ENCODE measurements around the gene PRSS57. TPM values are rescaled to one million over a fixed set of nuclear protein-coding genes. Genes with fewer than 3 reads are reported as not detected.

Gene PRSS57
- total RNA-seq, 1 experiment from 2014 or later, result not detected

DNA sequence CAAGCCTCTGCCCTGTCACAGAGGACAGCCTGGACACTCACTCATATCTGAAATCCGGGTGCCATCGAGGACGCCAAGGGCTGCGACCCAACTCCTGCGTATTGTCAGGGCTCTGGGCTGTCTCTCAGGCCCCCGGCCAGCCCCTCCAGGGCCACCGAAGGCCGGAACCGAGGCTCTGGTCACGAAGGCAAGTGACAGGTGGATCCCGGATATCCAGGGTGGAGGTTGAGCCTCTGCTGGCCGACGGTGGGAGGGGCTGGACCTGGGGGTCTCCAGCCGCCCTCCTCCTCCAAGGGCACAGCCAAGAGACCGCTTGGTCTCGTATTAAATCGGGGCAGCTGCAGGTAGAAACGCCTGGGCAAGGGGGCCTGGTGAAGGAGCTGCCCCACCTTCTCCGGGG, 37.6 kb downstream of the PRSS57 start:
- CTCF ChIA-PET, result no interaction called here
- H3K9me3 ChIP-seq (ENCODE audit: control insufficient read depth, insufficient read depth, low read depth, low read length), result no peaks in the 10 kb centered on the region
- TF ChIP-seq, protein P1, sequence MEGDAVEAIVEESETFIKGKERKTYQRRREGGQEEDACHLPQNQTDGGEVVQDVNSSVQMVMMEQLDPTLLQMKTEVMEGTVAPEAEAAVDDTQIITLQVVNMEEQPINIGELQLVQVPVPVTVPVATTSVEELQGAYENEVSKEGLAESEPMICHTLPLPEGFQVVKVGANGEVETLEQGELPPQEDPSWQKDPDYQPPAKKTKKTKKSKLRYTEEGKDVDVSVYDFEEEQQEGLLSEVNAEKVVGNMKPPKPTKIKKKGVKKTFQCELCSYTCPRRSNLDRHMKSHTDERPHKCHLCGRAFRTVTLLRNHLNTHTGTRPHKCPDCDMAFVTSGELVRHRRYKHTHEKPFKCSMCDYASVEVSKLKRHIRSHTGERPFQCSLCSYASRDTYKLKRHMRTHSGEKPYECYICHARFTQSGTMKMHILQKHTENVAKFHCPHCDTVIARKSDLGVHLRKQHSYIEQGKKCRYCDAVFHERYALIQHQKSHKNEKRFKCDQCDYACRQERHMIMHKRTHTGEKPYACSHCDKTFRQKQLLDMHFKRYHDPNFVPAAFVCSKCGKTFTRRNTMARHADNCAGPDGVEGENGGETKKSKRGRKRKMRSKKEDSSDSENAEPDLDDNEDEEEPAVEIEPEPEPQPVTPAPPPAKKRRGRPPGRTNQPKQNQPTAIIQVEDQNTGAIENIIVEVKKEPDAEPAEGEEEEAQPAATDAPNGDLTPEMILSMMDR (IDR thresholded peaks at IDR 0.05), result no peak
- intact Hi-C loops (cut with micrococcal nuclease; ENCODE audit: unreplicated experiment) (no loop called here), in situ Hi-C loops (cut with HindIII; ENCODE audit: low pct_unique_long_range_greater_than_20kb, low sequenced_read_pairs) (no loop called here)
- no TSS peak for BruUV-seq (replicated peaks)
- DNase-seq (ENCODE audit: low read depth, low spot score) (no peak), ATAC-seq (no peak)
- H3K4me3 ChIP-seq (ENCODE audit: low read depth in 2 of 2, low read length in 2 of 2), result no peak overlapping the region
- H3K27ac ChIP-seq (ENCODE audit: low read length), result no peak overlapping the region
- no peaks in the 10 kb centered on the region for H3K27me3 ChIP-seq (ENCODE audit: control insufficient read depth, insufficient read depth, low read length)
- no peaks in the 10 kb centered on the region; the same call in 1 of the 2 replicates for H3K36me3 ChIP-seq (ENCODE audit: control insufficient read depth, insufficient read depth, low read length)
- no peaks in the 10 kb centered on the region; the same call in 1 of the 2 replicates for H3K4me1 ChIP-seq (ENCODE audit: control insufficient read depth, insufficient read depth, low read length)
- POLR2A ChIA-PET, result no interaction called here

DNA sequence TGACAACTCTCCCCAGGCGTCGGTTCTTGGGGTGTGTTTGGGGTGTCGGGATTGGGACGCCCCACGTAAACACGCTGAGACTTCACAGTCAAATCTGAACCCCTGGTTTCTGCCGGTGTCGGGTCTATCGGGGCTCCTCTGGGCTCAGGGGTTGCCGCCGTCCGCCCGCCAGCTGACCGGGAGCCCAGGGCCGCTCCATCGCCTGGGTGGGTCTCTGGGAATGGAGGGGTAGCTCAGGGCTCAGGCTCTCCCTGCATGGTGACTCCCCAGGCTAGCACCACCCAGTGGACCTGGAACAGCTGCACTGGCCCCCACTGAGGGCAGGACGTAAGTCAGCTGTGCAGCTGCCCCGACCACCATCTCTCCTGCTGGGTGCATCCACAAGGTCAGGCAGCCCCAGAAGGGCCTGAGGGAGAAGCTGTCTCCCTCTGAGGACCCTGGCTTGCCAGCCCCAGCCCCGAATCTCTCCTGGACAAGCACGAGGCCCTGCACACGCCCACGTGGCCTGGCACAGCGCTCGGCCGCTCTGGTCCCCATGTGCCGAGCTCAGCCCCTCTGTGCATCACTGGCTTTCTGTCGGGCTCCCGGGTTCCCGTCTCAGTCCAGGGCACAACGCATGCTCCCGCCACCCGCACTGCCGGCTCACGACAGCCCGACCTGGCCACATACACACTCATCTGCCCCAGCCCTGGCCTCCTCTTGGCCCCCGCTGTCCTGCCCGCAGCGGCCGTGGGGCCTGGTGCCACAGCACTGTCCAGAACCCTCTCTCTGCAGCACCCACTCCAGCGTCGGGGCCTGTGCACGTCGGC, 38.3 kb downstream of the PRSS57 start:
- no peak overlapping the region for H3K4me3 ChIP-seq (ENCODE audit: low read depth in 2 of 2, low read length in 2 of 2)
- ChIA-PET CTCF (no interaction called here), POLR2A (no interaction called here)
- H3K9me3 ChIP-seq (ENCODE audit: control insufficient read depth, insufficient read depth, low read depth, low read length), result no peaks in the 10 kb centered on the region
- TF ChIP-seq SIN3A (IDR thresholded peaks at IDR 0.05; ENCODE audit: borderline replicate concordance, insufficient read depth, low read depth, low read length), result no peak
- TF ChIP-seq, protein P1 (IDR thresholded peaks at IDR 0.05), result no peak
- TF ChIP-seq, protein P2, sequence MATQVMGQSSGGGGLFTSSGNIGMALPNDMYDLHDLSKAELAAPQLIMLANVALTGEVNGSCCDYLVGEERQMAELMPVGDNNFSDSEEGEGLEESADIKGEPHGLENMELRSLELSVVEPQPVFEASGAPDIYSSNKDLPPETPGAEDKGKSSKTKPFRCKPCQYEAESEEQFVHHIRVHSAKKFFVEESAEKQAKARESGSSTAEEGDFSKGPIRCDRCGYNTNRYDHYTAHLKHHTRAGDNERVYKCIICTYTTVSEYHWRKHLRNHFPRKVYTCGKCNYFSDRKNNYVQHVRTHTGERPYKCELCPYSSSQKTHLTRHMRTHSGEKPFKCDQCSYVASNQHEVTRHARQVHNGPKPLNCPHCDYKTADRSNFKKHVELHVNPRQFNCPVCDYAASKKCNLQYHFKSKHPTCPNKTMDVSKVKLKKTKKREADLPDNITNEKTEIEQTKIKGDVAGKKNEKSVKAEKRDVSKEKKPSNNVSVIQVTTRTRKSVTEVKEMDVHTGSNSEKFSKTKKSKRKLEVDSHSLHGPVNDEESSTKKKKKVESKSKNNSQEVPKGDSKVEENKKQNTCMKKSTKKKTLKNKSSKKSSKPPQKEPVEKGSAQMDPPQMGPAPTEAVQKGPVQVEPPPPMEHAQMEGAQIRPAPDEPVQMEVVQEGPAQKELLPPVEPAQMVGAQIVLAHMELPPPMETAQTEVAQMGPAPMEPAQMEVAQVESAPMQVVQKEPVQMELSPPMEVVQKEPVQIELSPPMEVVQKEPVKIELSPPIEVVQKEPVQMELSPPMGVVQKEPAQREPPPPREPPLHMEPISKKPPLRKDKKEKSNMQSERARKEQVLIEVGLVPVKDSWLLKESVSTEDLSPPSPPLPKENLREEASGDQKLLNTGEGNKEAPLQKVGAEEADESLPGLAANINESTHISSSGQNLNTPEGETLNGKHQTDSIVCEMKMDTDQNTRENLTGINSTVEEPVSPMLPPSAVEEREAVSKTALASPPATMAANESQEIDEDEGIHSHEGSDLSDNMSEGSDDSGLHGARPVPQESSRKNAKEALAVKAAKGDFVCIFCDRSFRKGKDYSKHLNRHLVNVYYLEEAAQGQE (IDR thresholded peaks at IDR 0.05; ENCODE audit: insufficient read depth in 1 of 2, low read depth in 2 of 2, low read length in 1 of 2), result no peak
- no peaks in the 10 kb centered on the region; the same call in 1 of the 2 replicates for H3K36me3 ChIP-seq (ENCODE audit: control insufficient read depth, insufficient read depth, low read length)
- DNase-seq (ENCODE audit: low read depth, low spot score), result no peak
- ATAC-seq, result 0 out of 2 replicates have a peak, but pooled peaks have one; percentile 31
- intact Hi-C loops (cut with micrococcal nuclease; ENCODE audit: unreplicated experiment) (no loop called here), in situ Hi-C loops (cut with HindIII; ENCODE audit: low pct_unique_long_range_greater_than_20kb, low sequenced_read_pairs) (no loop called here)
- H3K4me1 ChIP-seq (ENCODE audit: control insufficient read depth, insufficient read depth, low read length), result no peaks in the 10 kb centered on the region; the same call in 1 of the 2 replicates
- H3K27me3 ChIP-seq (ENCODE audit: control insufficient read depth, insufficient read depth, low read length), result no peaks in the 10 kb centered on the region
- BruUV-seq (replicated peaks), result no TSS peak
- H3K27ac ChIP-seq (ENCODE audit: low read length), result no peak overlapping the region

All from Panc1 (cell line).